Fibroblast of skin of right quadriceps (primary cell): ENCODE measurements around the gene PHC3.
"Not testable (repeated sequence)": the region's sequence is repeated elsewhere in the genome, so short reads cannot be mapped to it uniquely, and the experiment has no call there.

ENCODE experiments used
- DNase-seq: peaks from one replicate; pipeline ENCODE4 v3.0.0-alpha.2; 2013

PHC3 gene

DNA sequence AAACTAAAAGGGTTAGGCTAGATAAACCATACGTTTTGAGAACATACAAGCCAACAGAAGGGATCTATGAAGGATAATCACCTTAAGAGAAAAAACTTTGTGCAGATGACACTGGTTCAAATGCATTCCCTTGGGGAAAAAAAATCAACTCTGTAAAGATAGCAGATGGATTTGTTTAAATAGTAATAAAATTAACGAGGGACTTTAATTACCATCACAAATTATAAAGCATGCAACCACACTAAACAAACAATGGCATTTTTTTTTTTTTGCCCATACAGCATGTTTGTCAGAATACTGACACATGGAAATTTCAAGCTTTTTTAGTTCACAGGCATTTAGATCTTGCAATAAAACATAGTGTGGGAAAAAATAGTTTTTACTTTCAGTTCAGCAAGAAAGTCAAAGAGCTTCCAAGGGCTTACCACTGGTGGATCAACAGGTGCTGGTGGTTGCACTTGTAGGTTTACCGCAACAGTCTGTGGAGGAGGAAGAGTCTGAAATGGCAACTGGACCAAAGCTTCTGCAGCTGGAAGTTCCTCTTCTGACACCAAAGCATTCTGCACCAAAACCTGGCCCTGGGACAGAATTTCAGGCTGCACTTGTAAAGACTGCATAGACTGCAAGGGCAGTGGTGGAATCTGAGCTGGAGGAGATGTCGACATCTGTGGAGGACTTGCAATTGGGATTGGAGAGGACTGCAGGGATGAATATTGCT, 53.1 kb downstream of the PHC3 start:
- no peak for DNase-seq

DNA sequence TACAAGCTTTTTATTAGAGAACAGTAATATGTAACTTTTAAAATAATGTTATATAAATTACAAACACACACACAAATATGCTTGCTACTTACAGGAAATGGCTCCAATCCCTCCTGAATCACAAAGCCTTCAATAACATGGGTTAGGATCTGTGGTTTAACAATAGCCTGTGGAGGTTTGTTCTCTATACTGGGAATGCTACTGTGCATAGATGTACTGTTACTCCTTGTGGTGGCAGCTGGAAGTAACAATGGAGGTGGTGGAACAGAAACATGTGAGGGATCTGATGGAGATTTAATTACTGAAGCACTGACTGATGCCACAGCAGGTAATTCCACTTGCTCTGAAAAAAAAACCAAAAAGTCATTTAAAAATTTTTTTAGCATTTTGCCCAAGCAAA, 64.4 kb downstream of the PHC3 start:
- no peak for DNase-seq

DNA sequence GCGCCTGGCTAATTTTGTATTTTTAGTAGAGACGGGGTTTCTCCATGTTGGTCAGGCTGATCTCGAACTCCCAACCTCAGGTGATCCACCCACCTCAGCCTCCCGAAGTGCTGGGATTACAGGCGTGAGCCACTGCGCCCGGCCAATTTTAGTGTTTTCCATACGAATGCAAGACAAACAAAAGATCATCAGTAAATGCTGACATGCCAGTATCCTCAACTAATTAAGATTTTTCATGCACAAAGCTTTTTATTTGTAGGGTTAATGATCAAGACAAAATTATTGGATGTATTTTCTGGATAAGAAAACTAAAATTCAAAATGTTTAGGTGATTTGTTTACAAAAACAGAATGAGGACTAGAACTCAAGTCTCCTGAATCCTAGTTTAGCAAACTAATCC, 67.4 kb downstream of the PHC3 start:
- not testable (repeated sequence) for DNase-seq

DNA sequence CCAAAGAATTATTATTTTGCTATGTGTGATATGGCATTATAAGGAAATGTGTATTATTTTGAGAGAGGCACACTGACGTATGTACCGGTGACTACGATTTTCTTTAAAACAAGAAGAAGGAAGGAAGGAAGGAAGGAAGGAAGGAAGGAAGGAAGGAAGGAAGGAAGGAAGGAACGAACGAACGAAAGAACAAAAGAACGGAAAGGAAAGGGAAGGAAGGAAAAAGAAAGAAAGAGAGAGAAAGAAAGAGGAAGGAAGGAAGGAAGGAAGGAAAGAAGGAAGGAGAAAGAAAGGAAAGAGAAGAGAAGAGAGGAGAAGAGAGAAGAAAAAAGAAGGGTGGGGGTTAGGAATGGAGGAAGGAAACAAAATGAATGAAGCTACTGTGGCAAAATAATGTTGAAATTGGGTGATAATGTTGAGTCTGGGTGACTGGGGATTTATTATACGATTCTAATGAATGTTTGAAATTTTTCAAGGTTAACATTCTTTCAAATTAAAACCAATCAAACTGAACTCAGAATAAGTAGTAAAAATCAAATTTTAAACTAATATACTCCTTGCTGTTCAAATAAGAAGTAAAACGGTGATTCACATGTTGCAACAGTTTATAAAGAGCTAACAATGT, 70.3 kb downstream of the PHC3 start:
- no peak for DNase-seq

DNA sequence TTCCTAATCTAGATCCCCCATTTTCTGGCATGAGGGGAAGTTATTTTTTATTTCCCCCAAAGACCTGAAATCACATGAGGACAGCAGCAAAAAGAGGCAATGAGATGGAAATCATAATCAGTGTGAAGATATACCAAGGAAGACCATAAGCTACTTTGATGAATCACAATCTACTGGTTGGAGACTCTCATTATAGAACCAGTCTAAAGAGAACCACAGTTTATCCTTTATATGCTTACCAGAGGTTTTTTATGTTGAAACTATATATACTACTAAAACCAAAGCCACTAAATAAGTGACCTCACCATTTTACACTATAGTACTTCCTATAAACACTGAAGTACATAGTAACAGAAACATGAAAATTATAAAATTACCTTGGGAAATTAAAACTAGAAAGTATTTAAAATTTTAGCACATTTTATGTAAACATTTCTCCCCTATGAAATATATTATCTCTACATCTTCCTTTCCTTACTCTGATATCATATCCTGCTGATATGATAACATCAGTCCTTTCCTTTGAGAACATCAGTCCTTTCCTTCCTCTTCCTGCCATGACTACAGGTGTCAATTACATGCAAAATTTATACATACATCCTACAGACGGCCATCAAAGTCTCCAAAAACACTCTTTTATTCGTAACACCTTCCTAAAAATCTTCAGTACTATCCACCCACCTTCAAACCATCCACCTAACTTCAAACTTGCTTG, 71.8 kb downstream of the PHC3 start:
- no peak for DNase-seq

DNA sequence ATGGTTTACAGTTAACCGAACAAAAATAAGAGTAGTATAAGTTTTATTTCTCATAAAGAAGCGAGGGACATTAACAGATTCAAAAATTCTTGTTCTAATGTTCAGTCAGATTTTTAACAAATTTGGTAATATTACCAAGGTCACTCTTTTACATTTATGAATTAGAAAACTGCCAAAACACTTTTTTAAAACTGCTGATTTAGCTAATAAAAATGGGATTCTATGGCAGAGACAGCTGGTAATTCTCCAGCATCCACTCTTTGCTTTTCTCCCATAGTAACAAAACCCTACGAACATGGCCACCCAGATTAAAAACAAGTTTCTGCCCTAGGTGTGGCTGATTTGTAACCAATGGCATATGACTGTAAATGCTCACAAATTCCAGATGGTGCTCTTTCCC, 72.6 kb downstream of the PHC3 start:
- no peak for DNase-seq

DNA sequence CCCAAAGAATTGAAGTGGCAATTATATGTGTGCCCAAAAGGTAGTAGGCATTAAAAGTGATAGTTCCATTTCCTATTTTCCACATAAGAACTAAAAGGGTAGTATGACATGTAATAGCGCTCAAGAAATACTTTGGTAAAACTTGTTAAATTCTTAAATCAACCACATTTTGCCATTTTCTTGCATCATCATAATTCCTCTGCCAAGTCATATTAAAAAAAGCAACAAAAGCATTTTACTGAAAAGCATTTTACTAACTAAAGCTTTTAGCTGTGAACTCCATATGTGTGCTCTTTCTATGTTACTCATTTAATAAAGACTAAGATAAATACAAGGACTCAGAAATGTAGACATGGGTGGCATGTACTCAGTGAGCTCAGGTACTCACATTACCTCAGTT, 73.6 kb downstream of the PHC3 start:
- peak; percentile 15 for DNase-seq

DNA sequence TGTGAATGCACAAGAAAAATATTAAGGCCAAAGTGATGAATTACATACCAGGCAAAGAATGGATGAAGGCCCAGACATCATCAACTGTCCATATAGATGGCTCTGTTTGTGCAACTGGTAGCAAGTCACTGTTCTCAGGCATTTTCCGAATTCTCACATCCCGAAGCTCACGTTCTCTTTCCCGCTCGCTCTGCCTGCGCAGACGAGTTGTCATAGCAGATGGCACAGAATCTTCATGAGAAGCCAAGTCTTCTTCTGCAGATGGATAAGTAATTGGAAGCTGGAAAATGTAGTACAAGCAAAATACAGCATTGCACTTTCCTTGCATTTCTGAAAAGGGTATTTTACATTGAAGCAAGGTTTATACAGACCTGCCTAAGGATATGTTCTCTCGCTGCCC, 79.1 kb downstream of the PHC3 start:
- DNase-seq = no peak

DNA sequence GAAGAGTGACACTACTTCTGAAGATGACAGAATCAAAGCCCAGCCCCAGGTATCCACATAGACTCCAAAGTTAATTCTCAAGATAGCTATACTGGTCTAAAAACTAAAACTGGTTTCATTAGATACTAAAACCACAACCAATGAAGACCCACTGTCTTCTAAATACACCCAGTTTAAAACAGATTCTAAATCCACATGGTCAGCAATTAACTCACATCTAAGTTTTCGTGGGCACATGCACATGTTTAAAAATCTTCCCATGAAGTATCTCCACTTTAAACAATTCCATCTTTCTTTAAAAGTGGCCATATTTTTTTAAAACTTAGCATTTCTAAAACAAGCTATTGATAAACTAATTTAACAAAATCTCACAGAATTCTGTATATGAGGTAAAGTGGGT, 80.6 kb downstream of the PHC3 start:
- DNase-seq = no peak

DNA sequence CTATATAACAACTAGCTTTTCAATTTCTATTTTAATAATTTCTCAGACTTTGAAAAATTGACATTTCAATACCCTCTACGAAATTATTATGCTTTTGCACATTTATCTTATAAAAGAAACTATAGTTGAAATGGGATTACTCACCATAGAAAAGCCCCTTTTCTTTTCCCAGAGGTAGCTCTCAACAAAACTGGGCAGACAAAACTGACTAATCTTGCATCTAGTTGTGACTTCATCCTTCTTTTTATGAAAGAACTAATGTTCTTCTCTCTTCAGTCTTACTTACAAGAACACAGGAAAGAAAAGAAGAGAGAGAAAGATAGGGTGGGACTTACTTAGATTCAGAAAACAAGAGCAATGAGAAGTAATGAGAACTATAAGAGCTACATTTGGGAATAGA, 82.8 kb downstream of the PHC3 start:
- no peak for DNase-seq

DNA sequence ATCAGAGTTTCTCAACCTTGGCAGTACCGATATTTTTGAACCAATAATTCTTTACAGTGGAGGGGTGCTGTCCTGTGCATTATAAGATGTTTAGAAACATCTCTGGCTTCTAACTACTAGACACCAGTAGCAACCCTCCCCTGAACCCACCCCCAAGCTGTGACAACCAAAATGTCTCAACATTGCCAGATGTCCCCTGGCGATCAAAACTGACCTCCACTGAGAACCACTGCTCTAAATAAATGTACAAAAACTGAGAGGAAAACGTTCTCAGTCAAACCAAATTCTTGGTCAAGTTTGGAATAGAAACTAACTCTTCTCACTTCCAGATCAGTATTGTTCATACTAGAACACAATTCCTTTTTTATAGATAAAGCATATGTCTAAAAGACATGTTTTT, 85.2 kb downstream of the PHC3 start:
- no peak for DNase-seq

DNA sequence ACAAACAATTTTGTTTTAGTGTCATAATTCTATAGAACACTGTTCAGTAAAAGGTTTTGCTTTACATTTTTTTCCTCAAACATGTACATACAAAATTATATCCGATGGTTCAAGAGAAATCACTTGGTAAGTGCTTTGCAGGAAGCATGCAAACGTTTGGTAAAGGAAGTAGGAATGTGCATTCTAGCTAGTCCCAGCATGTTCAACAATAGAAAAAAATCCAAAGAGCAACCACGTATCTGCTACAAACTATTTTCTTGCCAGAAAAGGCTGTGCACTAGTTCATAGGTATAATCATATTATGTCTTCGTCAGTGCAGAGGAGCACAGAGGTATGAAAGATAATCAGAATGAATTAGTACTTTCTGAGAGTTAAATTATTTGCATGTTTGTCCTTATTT, 85.8 kb downstream of the PHC3 start:
- no peak for DNase-seq

DNA sequence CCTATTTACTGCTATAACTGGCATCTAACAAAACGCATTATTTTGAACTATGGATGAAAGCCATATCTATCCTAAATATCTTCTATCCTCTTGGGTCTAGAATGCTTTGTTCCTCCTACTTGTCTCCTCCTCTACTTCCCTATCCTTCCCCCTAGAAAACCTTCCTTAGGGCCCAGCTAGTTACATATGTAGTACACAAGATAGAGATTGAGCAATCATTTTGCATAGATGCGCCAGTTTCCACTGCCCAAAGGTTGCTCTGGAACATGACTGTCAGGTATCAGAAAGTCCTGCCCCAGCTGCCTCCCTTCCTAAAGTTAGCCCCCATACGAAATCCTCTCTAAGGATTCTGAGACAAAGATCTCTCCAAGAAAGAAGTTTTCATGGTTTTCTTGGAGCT, 88.6 kb downstream of the PHC3 start:
- no peak for DNase-seq

DNA sequence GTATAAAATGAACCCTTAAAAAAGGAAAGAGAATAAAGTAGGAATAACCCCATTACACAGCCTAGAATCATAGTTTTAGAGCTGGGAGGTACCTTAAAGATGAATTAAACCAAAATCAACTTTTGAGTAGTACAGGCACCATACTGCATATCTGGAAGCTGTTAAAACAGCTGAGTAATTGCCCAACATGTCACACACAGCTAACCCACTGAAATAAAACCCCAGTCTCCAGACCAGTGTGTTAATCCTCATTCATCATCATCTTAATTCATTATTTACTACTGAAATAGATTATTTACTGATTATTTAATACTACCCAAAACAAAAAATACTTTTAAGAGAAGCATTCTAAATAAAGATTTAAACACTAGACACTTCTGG, 90.9 kb downstream of the PHC3 start:
- DNase-seq = no peak

DNA sequence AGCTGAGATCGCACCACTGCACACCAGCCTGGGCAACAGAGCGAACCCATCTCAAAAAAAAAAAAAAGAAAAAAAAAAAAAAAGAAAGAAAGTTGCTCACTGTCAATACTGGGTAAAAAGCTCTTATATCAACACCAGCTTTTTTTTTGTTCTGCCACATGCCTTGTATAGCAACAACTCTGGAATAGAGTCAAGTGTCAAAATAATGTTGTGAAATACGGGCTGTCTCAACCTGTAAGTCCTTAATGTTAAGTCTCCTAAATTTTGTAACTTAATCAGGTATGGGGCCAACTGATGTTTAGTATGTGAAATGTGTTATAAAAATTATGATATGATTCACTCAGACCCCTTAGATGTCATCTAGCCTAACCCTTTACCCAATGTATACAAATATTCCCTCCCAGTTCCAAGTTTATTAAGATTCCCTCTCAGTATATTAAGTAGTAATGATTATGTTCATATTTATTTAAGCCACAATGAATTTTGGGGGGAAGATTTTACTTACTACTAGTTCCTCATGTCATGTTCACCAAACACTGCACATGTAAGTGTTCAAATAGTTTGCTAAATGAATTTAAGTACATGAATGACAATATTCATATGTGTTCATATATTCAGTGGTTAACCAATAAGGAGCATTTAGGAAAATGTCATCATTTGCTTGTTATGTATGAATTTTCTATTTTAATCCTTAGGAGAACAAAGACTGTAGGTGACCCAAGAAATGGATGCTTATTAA, 91.5 kb downstream of the PHC3 start:
- no peak for DNase-seq

DNA sequence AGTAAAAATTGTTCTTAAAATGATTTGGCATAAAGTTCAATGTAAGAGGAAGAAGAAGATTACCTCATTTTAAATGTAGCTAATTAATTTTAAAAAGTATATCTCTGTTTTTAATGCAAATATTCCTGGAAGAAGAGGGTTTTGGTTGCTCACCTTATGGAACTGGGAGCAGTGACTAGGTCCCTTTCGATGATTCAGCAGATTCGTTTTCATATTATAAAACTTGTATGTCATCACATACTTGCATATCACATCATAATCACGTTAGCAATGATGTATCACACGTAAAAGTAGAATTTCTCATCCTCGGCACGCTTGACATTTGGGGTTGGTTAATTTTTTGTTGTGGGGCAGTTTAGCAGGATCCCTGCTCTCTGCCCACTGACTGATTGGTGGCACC, 96.1 kb downstream of the PHC3 start:
- no peak for DNase-seq

DNA sequence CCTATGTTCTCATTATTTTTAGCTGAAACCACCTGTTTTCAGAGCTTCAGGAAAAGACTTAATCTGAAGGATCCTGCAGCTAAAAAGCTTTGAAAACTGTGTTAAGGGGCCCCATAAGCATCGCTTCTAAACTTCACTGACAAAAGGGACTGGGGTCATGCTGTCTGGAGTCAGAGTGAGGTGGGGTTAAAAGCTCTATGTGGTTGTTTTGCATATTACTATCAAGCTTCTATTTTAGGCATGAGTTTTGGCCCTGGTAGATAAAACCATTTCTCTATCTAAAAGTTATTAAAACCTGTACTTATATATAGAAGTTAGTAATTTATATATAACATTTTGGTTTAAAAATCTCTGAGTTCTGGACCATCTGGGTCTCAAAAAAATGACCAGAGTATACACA, 98.2 kb downstream of the PHC3 start:
- DNase-seq = no peak

DNA sequence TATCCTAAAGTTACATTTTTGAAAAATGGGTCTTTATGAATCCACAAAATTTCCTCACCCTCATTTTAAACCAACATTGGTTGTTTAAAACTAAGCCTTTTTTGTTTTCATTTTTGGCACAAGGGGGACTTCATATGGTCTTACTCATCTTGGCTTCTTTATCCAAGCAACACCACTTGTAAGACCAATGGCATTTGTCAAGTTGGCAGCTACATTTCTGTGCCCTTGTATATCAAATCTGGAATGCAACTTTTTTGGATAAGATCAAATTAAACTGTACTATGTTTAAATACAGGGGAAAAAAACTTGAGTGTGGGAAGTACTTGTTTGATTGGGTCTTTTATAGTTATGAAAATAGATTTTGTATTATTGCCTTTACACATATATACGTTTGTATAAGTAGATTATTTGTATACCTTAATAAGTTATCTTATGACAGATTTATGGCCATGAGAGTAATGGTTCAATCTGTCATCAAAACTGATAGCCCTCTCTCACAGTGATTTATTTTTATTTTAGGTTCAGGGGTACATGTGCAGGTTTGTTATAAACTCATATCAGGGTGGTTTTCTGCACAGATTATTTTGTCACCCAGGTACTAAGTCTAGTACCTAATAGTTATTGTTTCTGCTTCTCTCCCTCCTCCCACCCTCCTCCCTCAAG, 100.3 kb downstream of the PHC3 start:
- DNase-seq = peak; percentile 21

DNA sequence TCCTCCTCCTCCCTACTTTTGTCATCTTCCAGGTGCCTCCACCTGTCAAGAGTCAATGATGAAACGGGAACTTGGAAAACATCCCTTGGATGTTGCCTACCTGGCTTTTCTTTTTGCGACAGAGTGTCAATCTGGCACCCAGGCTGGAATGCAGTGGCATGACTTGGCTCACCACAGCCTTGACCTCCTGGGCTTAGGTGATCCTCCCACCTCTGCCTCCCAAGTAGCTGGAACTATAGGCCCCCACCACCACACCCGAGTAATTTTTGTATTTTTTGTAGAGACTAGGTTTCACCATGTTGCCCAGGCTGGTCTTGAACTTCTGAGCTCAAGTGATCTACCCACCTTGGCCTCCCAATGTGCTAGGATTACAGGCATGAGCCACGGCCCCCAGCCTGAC, 100.9 kb downstream of the PHC3 start:
- DNase-seq = no peak

DNA sequence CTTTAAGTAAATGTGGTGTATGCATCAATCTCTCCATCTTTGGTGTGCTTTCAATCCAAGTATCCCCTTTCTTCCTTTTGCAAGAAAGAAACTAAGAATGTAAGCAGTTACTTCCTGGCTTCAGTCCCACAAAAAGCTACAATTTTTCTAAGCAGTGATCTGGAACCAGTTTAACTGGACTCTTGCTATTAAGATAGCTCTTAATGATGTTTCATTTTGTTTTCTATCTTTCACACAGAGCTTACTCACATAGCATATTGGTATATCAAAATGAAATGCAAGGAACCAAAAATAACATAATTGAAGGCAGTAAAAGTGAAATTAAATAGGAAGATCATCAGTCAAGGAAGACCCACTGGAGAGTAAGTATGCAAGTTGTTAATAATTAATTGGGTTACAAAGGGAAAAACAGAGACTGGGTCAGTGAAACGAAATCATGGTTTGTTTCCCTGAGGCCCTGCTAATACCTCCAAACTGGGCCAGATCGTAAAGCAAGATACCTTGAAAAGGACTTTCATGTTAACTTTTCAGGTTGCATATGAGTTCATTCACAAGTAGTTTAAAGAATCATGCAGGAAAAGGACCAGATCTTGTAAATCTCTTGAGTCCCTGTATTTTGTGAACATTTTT, 101.9 kb downstream of the PHC3 start:
- DNase-seq = no peak

DNA sequence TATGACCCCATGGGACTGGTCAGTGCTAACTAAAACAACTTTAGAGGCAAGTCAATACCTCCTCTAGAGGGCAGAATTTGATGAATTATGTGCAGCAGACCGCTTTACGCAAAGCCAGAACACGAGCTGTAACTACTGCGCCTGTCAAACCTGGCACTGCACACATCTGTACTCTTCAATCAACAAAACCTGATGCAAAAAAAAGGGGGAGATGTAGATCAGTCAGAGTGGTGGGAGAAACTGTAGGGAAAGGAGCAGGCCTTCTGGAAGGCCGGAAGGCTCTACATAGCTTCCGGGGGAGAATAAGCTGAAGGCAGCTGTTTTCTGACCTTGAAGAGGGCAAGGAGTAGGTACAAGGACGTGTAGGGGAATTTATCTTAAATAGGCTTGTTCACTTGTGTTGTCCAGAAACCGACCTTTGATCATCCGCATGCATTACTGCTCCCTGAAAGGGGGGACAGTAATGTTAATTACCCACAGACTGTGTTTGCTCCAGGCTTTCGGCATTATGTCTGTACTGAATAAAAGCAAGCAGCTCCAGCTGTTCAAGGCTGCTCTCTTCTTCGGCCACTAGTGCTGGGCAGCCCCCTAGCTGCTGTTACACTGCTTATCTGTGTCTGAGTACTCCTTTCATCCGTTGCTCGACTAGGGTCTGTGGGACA, 102.8 kb downstream of the PHC3 start:
- no peak for DNase-seq

DNA sequence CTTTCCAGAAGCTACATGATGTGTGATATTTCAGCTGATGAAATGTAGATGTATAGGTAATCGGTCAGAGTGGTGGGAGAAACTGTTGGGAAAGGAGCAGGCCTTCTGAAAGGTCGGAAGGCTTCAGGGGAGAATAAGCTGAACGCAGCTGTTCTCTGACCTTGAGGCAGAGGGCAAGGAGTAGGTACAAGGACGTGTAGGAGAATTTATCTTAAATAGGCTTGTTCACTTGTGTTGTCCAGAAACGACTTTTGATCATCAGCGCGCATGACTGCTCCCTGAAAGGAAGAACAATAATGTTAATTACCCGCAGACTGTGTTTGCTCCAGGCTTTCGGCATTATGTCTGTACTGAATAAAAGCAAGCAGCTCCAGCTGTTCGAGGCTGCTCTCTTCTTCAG, 104.2 kb downstream of the PHC3 start:
- no peak for DNase-seq
